Endodermal cell (in vitro differentiated cells): ENCODE measurements around the gene NAV2. TPM values are rescaled to one million over a fixed set of nuclear protein-coding genes. Genes with fewer than 3 reads are reported as not detected.

Source experiments
- DNase-seq: peaks from one replicate; pipeline ENCODE4 v3.0.0-alpha.2; 2017
- H3K27ac ChIP-seq: 2 replicates; pipeline ENCODE4 v1.5.1; 2013; ENCODE audit warnings: mild to moderate bottlenecking, low read depth, low read length, moderate library complexity
- H3K27me3 ChIP-seq: 2 replicates; pipeline ENCODE4 v1.6.1; 2013; ENCODE audit warnings: mild to moderate bottlenecking, low read length, moderate library complexity; ENCODE audit not compliant: insufficient read depth, control insufficient read depth, poor library complexity, severe bottlenecking
- H3K36me3 ChIP-seq: 2 replicates; pipeline ENCODE4 v1.7.0; 2013; ENCODE audit warnings: mild to moderate bottlenecking, low read length, moderate library complexity; ENCODE audit not compliant: control insufficient read depth, insufficient read depth
- H3K4me1 ChIP-seq: one replicate; pipeline ENCODE4 v1.7.0; 2013; ENCODE audit warnings: low read length; ENCODE audit not compliant: control insufficient read depth, insufficient read depth
- H3K4me3 ChIP-seq: 2 replicates; pipeline ENCODE4 v1.5.1; 2013; ENCODE audit warnings: mild to moderate bottlenecking, low read length, moderate library complexity
- H3K9ac ChIP-seq: 2 replicates; pipeline ENCODE4 v1.6.1; 2013; ENCODE audit warnings: mild to moderate bottlenecking, low read length, moderate library complexity; ENCODE audit not compliant: poor library complexity, severe bottlenecking; ENCODE audit errors: extremely low read depth
- H3K9me3 ChIP-seq: 2 replicates; pipeline ENCODE4 v1.6.1; 2013; ENCODE audit warnings: mild to moderate bottlenecking, low read length, moderate library complexity; ENCODE audit not compliant: control insufficient read depth
- H3K27ac Mint-ChIP-seq: 2 replicates; pipeline ENCODE4 v1.8.0; 2020; ENCODE audit warnings: mixed read lengths
- H3K27me3 Mint-ChIP-seq: 2 replicates; pipeline ENCODE4 v1.8.0; 2021; ENCODE audit warnings: mild to moderate bottlenecking, mixed read lengths; ENCODE audit not compliant: insufficient read depth
- H3K36me3 Mint-ChIP-seq: 2 replicates; pipeline ENCODE4 v1.8.0; 2020; ENCODE audit warnings: low read depth, mixed read lengths
- H3K4me1 Mint-ChIP-seq: 2 replicates; pipeline ENCODE4 v1.8.0; 2020; ENCODE audit warnings: mixed read lengths
- H3K4me3 Mint-ChIP-seq: 2 replicates; pipeline ENCODE4 v1.8.0; 2020; ENCODE audit warnings: mild to moderate bottlenecking, moderate library complexity, mixed read lengths
- H3K9me3 Mint-ChIP-seq: 2 replicates; pipeline ENCODE4 v1.8.0; 2020; ENCODE audit warnings: mild to moderate bottlenecking, mixed read lengths
- WGBS, 2 experiments: methylation state at CpG; one replicate each; pipeline versions ENCODE4 v1.1.5 to v1.1.7; 2013; ENCODE audit warnings: missing lambda C conversion rate in 2 of 2, mixed read lengths in 1 of 2; ENCODE audit not compliant: insufficient coverage in 1 of 2, insufficient read length in 1 of 2; 5-methylcytosine and 5-hydroxymethylcytosine counted together
- total RNA-seq, 2 donors: library from RNA; stranded (reverse); fragmentation: NEBNext Ultra II Directional in 1 of 2; extraction: Animal tissue kit (Norgen Biotek cat#: 25700) in 1 of 2; gene quantifications; 2 replicates in 1 of 2; 3 replicates in 1 of 2; pipeline ENCODE4 v1.2.1, GENCODE V29; 2021
- TF ChIP-seq, protein P1 (sequence below): fragments of 200-600 bp; sonication (generic); conservative IDR thresholded peaks from 2 replicates; pipeline ENCODE4 v1.5.0; 2021; ENCODE audit warnings: antibody characterized with exemption, mild to moderate bottlenecking

Gene NAV2
- total RNA-seq, 2 donors from 2014 or later: 37.1 to 42.4 TPM

DNA sequence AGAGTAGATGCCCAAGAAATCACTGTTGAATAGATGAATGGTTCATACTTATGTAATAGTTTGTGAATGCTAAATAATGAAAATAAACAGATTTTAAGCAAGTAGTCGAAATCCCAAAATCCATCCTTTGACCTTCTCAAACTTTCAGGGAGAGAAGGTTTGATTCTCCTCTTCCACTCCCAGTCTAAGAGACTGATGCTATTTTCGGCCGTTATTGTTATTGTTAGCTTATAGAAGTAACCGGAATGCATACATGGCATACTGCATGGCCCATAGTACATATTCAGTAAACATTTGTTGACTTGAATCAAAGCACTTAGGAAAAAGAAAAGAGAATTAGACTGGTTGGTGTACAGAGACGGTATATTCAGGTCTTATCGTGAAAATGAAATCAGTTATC lies 76.6 kb downstream of the NAV2 start:
- H3K9me3 Mint-ChIP-seq: no peaks in the 10 kb centered on the region
- no peaks in the 10 kb centered on the region for H3K4me1 ChIP-seq
- peaks cover 6% of the 10 kb centered on the region for H3K27me3 Mint-ChIP-seq
- no peaks in the 10 kb centered on the region for H3K9me3 ChIP-seq
- H3K4me3 Mint-ChIP-seq: no peak overlapping the region
- H3K4me3 ChIP-seq: no peak overlapping the region
- no peak overlapping the region for H3K27ac ChIP-seq
- H3K36me3 Mint-ChIP-seq: no peaks in the 10 kb centered on the region
- H3K4me1 Mint-ChIP-seq: peaks cover 10% of the 10 kb centered on the region
- H3K27me3 ChIP-seq: no peaks in the 10 kb centered on the region
- TF ChIP-seq, protein P1, sequence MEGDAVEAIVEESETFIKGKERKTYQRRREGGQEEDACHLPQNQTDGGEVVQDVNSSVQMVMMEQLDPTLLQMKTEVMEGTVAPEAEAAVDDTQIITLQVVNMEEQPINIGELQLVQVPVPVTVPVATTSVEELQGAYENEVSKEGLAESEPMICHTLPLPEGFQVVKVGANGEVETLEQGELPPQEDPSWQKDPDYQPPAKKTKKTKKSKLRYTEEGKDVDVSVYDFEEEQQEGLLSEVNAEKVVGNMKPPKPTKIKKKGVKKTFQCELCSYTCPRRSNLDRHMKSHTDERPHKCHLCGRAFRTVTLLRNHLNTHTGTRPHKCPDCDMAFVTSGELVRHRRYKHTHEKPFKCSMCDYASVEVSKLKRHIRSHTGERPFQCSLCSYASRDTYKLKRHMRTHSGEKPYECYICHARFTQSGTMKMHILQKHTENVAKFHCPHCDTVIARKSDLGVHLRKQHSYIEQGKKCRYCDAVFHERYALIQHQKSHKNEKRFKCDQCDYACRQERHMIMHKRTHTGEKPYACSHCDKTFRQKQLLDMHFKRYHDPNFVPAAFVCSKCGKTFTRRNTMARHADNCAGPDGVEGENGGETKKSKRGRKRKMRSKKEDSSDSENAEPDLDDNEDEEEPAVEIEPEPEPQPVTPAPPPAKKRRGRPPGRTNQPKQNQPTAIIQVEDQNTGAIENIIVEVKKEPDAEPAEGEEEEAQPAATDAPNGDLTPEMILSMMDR: no peak
- no peak for DNase-seq
- no peak overlapping the region for H3K27ac Mint-ChIP-seq
- whole genome bisulfite sequencing, 2 experiments: 91 to 100% methylated on average over 3 to 6 of the region's 6 CpGs
- no peaks in the 10 kb centered on the region for H3K36me3 ChIP-seq
- no peak overlapping the region for H3K9ac ChIP-seq

DNA sequence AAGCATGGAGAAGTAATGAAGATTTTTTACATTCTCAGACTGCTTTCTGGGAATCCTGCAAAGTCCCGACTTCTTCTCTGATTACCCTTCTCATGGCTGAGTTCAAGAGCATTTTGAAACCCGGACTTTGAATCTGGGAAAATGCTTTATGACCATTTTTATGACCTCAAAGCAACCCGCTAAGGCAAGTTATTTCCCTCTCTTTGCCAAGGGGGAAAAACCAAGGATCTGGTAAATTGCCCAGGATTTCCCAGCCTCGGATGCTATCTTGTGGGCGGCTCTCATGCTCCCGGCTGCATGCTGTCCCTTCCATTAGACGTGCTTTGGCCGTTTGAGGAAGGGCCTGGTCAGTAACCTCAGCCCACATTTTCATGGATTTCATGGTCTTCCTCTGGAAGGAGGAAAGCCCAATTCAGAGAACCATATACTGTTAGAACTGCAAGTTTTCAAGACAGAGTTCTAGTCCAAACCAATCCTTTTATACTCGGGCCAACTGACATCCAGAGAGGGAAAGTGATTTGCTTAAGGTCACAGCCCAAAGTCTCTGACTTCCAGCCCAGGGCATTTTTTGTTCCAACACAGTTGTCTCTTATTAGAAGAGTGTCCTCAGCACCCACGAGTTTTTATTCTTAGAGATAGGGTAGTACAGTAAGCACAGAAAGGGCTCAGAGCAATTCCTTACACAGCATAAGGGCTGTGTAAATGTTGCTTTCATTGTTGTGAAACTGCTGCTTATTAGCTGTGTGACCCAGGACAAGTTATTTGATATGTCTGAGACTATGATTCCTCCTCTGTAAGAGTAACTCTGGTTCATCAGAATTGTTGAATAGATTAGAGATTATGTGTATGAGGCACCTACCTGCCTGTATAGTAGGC lies 77.4 kb downstream of the NAV2 start:
- no peak overlapping the region for H3K4me3 ChIP-seq
- no peaks in the 10 kb centered on the region for H3K9me3 ChIP-seq
- no peaks in the 10 kb centered on the region for H3K4me1 ChIP-seq
- TF ChIP-seq, protein P1: no peak
- no peaks in the 10 kb centered on the region for H3K36me3 ChIP-seq
- Mint-ChIP-seq H3K4me1 (peaks cover 10% of the 10 kb centered on the region), H3K36me3 (no peaks in the 10 kb centered on the region), H3K27me3 (peaks cover 6% of the 10 kb centered on the region), H3K27ac (no peak overlapping the region), H3K9me3 (no peaks in the 10 kb centered on the region), H3K4me3 (no peak overlapping the region)
- no peaks in the 10 kb centered on the region for H3K27me3 ChIP-seq
- 82 to 89% methylated on average over 6 to 10 of the region's 10 CpGs for WGBS, 2 experiments
- H3K9ac ChIP-seq: no peak overlapping the region
- no peak for DNase-seq
- H3K27ac ChIP-seq: no peak overlapping the region

DNA sequence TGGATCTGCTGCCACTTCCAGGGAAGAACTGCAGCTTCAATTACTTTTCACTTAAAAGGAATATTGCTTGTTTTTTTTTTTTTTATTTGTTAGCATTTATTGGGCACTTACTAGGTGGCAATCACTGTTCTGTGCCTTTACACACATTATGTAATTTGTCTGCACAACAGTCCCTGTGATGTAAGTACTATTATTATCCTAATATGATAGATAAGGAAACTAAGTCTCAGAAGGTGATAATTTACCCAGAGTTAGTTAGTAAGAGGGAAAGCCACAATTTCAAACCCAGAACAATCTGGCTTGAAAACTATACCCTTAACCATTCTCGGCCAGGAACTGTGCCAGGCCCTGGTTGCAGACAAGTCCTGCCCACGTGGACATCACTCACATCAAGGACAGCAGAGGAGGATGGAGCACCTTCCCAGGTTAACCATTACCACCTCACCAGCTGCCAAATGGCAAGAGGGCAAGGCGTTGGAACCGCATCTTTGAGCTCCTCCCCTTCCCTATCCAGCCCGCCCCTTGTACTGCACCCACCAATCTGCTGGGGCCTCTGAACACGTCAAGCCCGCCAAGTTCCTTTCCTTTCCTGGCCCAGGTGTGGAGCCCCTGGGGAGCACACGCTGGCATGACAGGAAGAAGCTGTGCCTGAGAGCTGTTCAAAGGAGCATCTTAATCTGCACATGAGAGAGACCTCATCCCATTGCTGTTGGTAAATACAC lies 78.4 kb downstream of the NAV2 start:
- Mint-ChIP-seq H3K36me3 (no peaks in the 10 kb centered on the region), H3K4me3 (no peak overlapping the region), H3K27ac (no peak overlapping the region), H3K4me1 (peaks cover 10% of the 10 kb centered on the region), H3K27me3 (peaks cover 6% of the 10 kb centered on the region), H3K9me3 (no peaks in the 10 kb centered on the region)
- Histone ChIP-seq H3K9me3 (no peaks in the 10 kb centered on the region), H3K27ac (no peak overlapping the region), H3K36me3 (no peaks in the 10 kb centered on the region), H3K9ac (no peak overlapping the region), H3K27me3 (no peaks in the 10 kb centered on the region), H3K4me3 (no peak overlapping the region), H3K4me1 (no peaks in the 10 kb centered on the region)
- WGBS, 2 experiments: 77 to 86% methylated on average over 6 to 8 of the region's 8 CpGs
- DNase-seq: peak; percentile 85
- TF ChIP-seq, protein P1: no peak
